C4-2B (cell line): ENCODE measurements around the gene EML6.

Experiments used
- ZFX ChIP-seq: fragments of 450-650 bp; IDR thresholded peaks from 2 replicates; pipeline ENCODE4 v1.6.1; 2017
- TF ChIP-seq, protein P1 (sequence below): fragments of 450-650 bp; conservative IDR thresholded peaks from 2 replicates; pipeline ENCODE4 v1.5.1; 2017; ENCODE audit warnings: mild to moderate bottlenecking

DNA sequence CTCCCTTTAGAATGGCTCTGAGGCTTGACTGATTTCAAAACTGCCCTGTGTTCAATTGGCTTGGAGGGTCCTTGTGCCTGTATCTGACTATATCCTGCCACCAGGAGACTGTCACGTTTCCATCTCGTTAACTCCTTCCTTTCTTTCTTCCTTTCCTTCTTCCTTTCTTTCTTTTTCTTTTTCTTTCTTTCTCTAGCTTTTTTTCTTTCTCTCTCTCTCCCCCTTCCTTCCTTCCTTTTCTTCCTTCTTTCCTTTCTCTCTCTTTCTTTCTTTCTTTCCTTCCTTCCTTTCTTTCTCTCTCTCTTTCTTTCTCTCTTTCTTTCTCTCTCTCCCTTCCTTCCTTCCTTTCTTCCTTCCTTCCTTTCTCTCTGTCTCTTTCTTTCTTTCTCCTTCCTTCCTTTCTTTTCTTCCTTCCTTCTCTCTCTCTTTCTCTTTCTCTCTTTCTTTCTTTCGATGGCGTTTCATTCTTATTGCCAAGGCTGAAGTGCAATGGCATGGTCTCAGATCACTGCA lies 38.1 kb upstream of the EML6 start:
- TF ChIP-seq, protein P1, sequence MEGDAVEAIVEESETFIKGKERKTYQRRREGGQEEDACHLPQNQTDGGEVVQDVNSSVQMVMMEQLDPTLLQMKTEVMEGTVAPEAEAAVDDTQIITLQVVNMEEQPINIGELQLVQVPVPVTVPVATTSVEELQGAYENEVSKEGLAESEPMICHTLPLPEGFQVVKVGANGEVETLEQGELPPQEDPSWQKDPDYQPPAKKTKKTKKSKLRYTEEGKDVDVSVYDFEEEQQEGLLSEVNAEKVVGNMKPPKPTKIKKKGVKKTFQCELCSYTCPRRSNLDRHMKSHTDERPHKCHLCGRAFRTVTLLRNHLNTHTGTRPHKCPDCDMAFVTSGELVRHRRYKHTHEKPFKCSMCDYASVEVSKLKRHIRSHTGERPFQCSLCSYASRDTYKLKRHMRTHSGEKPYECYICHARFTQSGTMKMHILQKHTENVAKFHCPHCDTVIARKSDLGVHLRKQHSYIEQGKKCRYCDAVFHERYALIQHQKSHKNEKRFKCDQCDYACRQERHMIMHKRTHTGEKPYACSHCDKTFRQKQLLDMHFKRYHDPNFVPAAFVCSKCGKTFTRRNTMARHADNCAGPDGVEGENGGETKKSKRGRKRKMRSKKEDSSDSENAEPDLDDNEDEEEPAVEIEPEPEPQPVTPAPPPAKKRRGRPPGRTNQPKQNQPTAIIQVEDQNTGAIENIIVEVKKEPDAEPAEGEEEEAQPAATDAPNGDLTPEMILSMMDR = no peak
- TF ChIP-seq ZFX = no peak
